ENCODE results near the gene CHCHD4. TPM values are rescaled to one million over a fixed set of nuclear protein-coding genes. Genes with fewer than 3 reads are reported as not detected.

Gene CHCHD4
- total and polyA plus RNA-seq, 4 donors = 8.8 to 14.0 (median 9.0) TPM

GRCh38 chr3:14152233-14152962, 27.7 kb upstream of the CHCHD4 start:
- Histone ChIP-seq H3K9ac (ENCODE audit: insufficient read depth in 1 of 2, low read length in 2 of 2) (no peak overlapping the region), H3K9me3 (ENCODE audit: control insufficient read depth in 4 of 4, insufficient read depth in 3 of 4, low read length in 3 of 4) (no peaks in the 10 kb centered on the region), H3K4me3 (no peak overlapping the region), H3K27ac (ENCODE audit: low read depth in 1 of 2, low read length in 1 of 2) (no peak overlapping the region), H3K36me3 (ENCODE audit: control insufficient read depth in 4 of 4, insufficient read depth in 4 of 4, low read length in 4 of 4) (peaks cover 12 to 42% (median 19%) of the 10 kb centered on the region in 4 donors), H3K27me3 (ENCODE audit: control insufficient read depth in 3 of 3, insufficient read depth in 3 of 3, low read length in 2 of 3) (no peaks in the 10 kb centered on the region), H3K4me1 (ENCODE audit: control insufficient read depth in 5 of 5, insufficient read depth in 5 of 5, low read length in 5 of 5) (no peaks in the 10 kb centered on the region)
- DNase-seq = no peak
- no peak for ATAC-seq (ENCODE audit: insufficient read depth, low FRiP score)
- TF ChIP-seq, protein P1, sequence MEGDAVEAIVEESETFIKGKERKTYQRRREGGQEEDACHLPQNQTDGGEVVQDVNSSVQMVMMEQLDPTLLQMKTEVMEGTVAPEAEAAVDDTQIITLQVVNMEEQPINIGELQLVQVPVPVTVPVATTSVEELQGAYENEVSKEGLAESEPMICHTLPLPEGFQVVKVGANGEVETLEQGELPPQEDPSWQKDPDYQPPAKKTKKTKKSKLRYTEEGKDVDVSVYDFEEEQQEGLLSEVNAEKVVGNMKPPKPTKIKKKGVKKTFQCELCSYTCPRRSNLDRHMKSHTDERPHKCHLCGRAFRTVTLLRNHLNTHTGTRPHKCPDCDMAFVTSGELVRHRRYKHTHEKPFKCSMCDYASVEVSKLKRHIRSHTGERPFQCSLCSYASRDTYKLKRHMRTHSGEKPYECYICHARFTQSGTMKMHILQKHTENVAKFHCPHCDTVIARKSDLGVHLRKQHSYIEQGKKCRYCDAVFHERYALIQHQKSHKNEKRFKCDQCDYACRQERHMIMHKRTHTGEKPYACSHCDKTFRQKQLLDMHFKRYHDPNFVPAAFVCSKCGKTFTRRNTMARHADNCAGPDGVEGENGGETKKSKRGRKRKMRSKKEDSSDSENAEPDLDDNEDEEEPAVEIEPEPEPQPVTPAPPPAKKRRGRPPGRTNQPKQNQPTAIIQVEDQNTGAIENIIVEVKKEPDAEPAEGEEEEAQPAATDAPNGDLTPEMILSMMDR (IDR thresholded peaks at IDR 0.05; ENCODE audit: control extremely low read depth, extremely low read depth) = no peak
- WGBS, 2 donors = 92% methylated on average over 11 of the region's 11 CpGs

GRCh38 chr3:14151471-14152083, 26.9 kb upstream of the CHCHD4 start:
- TF ChIP-seq, protein P1 (IDR thresholded peaks at IDR 0.05; ENCODE audit: control extremely low read depth, extremely low read depth) = no peak
- DNase-seq = no peak
- H3K9ac ChIP-seq (ENCODE audit: insufficient read depth in 1 of 2, low read length in 2 of 2) = no peak overlapping the region
- peaks cover 6 to 43% (median 17%) of the 10 kb centered on the region in 4 donors for H3K36me3 ChIP-seq (ENCODE audit: control insufficient read depth in 4 of 4, insufficient read depth in 4 of 4, low read length in 4 of 4)
- H3K27ac ChIP-seq (ENCODE audit: low read depth in 1 of 2, low read length in 1 of 2) = no peak overlapping the region
- no peaks in the 10 kb centered on the region for H3K27me3 ChIP-seq (ENCODE audit: control insufficient read depth in 3 of 3, insufficient read depth in 3 of 3, low read length in 2 of 3)
- H3K4me3 ChIP-seq = no peak overlapping the region
- no peaks in the 10 kb centered on the region for H3K4me1 ChIP-seq (ENCODE audit: control insufficient read depth in 5 of 5, insufficient read depth in 5 of 5, low read length in 5 of 5)
- H3K9me3 ChIP-seq (ENCODE audit: control insufficient read depth in 4 of 4, insufficient read depth in 3 of 4, low read length in 3 of 4) = no peaks in the 10 kb centered on the region
- ATAC-seq (ENCODE audit: insufficient read depth, low FRiP score) = no peak
- WGBS, 2 donors = 91 to 92% methylated on average over 12 of the region's 12 CpGs

DNA sequence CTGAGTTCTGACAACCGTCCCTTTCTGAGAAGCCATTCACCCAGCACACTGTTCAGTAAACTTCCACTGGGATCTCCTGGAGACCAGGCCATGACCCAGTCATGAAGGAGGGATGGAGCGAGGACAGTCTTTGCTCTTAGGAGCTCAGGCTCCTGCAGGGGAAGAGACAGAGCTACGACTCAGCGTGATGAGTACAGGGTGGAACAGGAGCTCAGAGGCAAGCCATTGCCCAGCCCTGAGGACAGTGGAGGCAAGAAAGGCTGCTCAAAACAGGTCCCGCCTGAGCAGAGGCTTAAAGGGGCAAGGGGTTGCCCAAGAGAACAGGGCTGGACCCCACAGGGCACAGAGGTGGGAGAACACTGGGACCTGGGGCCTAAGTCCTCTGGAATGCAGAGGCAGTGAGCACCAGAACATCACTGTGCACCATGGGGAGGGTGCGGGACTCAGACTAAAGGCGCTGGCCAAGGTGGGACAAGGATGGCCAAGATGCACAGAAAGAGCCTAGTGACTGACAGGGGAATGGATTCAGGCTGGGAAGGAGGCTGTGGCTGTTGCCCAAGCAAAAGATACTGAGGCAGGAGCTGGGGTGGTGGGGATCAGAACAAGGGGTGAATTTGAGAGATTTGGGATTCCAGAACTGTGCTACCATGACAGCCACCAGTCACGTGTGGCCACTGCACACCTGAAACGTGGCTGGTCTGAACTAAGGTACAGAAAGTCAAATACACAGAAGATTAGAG, 26.0 kb upstream of the CHCHD4 start:
- ATAC-seq (ENCODE audit: insufficient read depth, low FRiP score) = no peak
- 96 to 99% methylated on average over 9 of the region's 9 CpGs for WGBS, 2 donors
- TF ChIP-seq, protein P1 (IDR thresholded peaks at IDR 0.05; ENCODE audit: control extremely low read depth, extremely low read depth) = no peak
- Histone ChIP-seq H3K27ac (ENCODE audit: low read depth in 1 of 2, low read length in 1 of 2) (no peak overlapping the region), H3K9me3 (ENCODE audit: control insufficient read depth in 4 of 4, insufficient read depth in 3 of 4, low read length in 3 of 4) (no peaks in the 10 kb centered on the region), H3K9ac (ENCODE audit: insufficient read depth in 1 of 2, low read length in 2 of 2) (no peak overlapping the region), H3K36me3 (ENCODE audit: control insufficient read depth in 4 of 4, insufficient read depth in 4 of 4, low read length in 4 of 4) (peaks cover 0 to 45% (median 18%) of the 10 kb centered on the region in 4 donors), H3K4me3 (no peak overlapping the region), H3K27me3 (ENCODE audit: control insufficient read depth in 3 of 3, insufficient read depth in 3 of 3, low read length in 2 of 3) (no peaks in the 10 kb centered on the region), H3K4me1 (ENCODE audit: control insufficient read depth in 5 of 5, insufficient read depth in 5 of 5, low read length in 5 of 5) (peaks cover 0 to 1% (median 0%) of the 10 kb centered on the region in 5 donors)
- DNase-seq = no peak

All from lung (tissue), 12 donors.